ENCODE measurements around the gene PLRG1.

GRCh38 chr4:154560824-154561231, 10.6 kb upstream of the PLRG1 start:
- TF ChIP-seq POLR2A (IDR thresholded peaks at IDR 0.05) (no peak), CTCF (IDR thresholded peaks at IDR 0.05) (no peak), POLR2AphosphoS5 (IDR thresholded peaks at IDR 0.05) (no peak)

Data from breast epithelium (tissue), 3 donors.